HepG2 (cell line): Measurements from ENCODE around the gene KRT34. TPM values are rescaled to one million over a fixed set of nuclear protein-coding genes. Genes with fewer than 3 reads are reported as not detected.

ENCODE experiments used
- AHDC1 ChIP-seq: sonication (generic); formaldehyde crosslinking; IDR thresholded peaks from 2 replicates; pipeline ENCODE4 v1.5.1; 2020; ENCODE audit warnings: mild to moderate bottlenecking, missing genetic modification reagents, borderline replicate concordance
- ARID2 ChIP-seq: sonication (generic); formaldehyde crosslinking; IDR thresholded peaks from 2 replicates; pipeline ENCODE4 v1.8.1; 2022; ENCODE audit warnings: mild to moderate bottlenecking, missing genetic modification reagents, borderline replicate concordance
- ARNT ChIP-seq: fragments of 450-650 bp; IDR thresholded peaks from 2 replicates; pipeline ENCODE4 v1.6.1; 2017
- CENPT ChIP-seq: sonication (generic); formaldehyde crosslinking; IDR thresholded peaks from 2 replicates; pipeline ENCODE4 v1.8.0; 2022; ENCODE audit warnings: low read depth, mild to moderate bottlenecking, moderate library complexity, missing genetic modification reagents
- FIP1L1 ChIP-seq: fragments of 200-400 bp; formaldehyde crosslinking; IDR thresholded peaks from 2 replicates; pipeline ENCODE4 v1.6.1; 2018; ENCODE audit warnings: low read depth, mild to moderate bottlenecking, low read length, moderate library complexity, borderline replicate concordance; ENCODE audit not compliant: insufficient read depth
- GMEB1 ChIP-seq: sonication (generic); formaldehyde crosslinking; IDR thresholded peaks from 2 replicates; pipeline ENCODE4 v1.5.1; 2020; ENCODE audit warnings: missing genetic modification reagents, mild to moderate bottlenecking, borderline replicate concordance
- GPN1 ChIP-seq: sonication (generic); formaldehyde crosslinking; IDR thresholded peaks from 2 replicates; pipeline ENCODE4 v1.5.1; 2020; ENCODE audit warnings: missing genetic modification reagents, borderline replicate concordance
- KDM5A ChIP-seq: fragments of 200-600 bp; sonication (generic); IDR thresholded peaks from 2 replicates; pipeline ENCODE4 v1.7.0; 2018; ENCODE audit warnings: antibody characterized with exemption, mild to moderate bottlenecking, low read length, borderline replicate concordance
- MXI1 ChIP-seq: IDR thresholded peaks from 3 replicates; pipeline ENCODE4 v1.6.1; 2012; ENCODE audit warnings: low read depth, low read length, inconsistent platforms, borderline replicate concordance
- PHB2 ChIP-seq: fragments of 450-650 bp; IDR thresholded peaks from 2 replicates; pipeline ENCODE4 v1.6.1; 2018; ENCODE audit not compliant: partially characterized antibody
- PHF21A ChIP-seq: sonication (generic); formaldehyde crosslinking; IDR thresholded peaks from 2 replicates; pipeline ENCODE4 v1.5.0; 2020; ENCODE audit warnings: mild to moderate bottlenecking, missing genetic modification reagents
- PPARG ChIP-seq: conservative IDR thresholded peaks from 2 replicates; pipeline ENCODE4 v1.6.1; 2016; ENCODE audit warnings: missing biosample characterization, missing genetic modification reagents
- PTBP1 ChIP-seq: fragments of 200-400 bp; formaldehyde crosslinking; IDR thresholded peaks from 2 replicates; pipeline ENCODE4 v1.6.1; 2018; ENCODE audit warnings: low read length, low read depth; ENCODE audit not compliant: poor library complexity, severe bottlenecking
- RFXANK ChIP-seq: IDR thresholded peaks from 2 replicates; pipeline ENCODE4 v1.6.1; 2016
- SETDB1 ChIP-seq: sonication (generic); formaldehyde crosslinking; IDR thresholded peaks from 2 replicates; pipeline ENCODE4 v1.5.1; 2020; ENCODE audit warnings: missing genetic modification reagents, mild to moderate bottlenecking, borderline replicate concordance
- SKI ChIP-seq: fragments of 450-650 bp; IDR thresholded peaks from one replicate; pipeline ENCODE4 v1.6.1; 2018; ENCODE audit warnings: mild to moderate bottlenecking; ENCODE audit not compliant: partially characterized antibody
- SP4 ChIP-seq: sonication (generic); formaldehyde crosslinking; IDR thresholded peaks from 2 replicates; pipeline ENCODE4 v1.8.1; 2023; ENCODE audit warnings: mild to moderate bottlenecking, missing genetic modification reagents
- ZBTB20 ChIP-seq: sonication (generic); formaldehyde crosslinking; IDR thresholded peaks from 2 replicates; pipeline ENCODE4 v1.8.1; 2023; ENCODE audit warnings: missing genetic modification reagents, low read depth, mild to moderate bottlenecking, borderline replicate concordance
- ZNF30 ChIP-seq: sonication (generic); formaldehyde crosslinking; IDR thresholded peaks from 2 replicates; pipeline ENCODE4 v1.5.0; 2020; ENCODE audit warnings: mild to moderate bottlenecking, missing genetic modification reagents
- ZNF382 ChIP-seq: sonication (generic); formaldehyde crosslinking; IDR thresholded peaks from 2 replicates; pipeline ENCODE4 v1.5.0; 2020; ENCODE audit warnings: missing genetic modification reagents, mild to moderate bottlenecking, borderline replicate concordance
- ZNF547 ChIP-seq: sonication (generic); formaldehyde crosslinking; IDR thresholded peaks from 2 replicates; pipeline ENCODE4 v1.5.1; 2020; ENCODE audit warnings: mild to moderate bottlenecking, missing genetic modification reagents
- ZNF605 ChIP-seq: sonication (generic); formaldehyde crosslinking; IDR thresholded peaks from 2 replicates; pipeline ENCODE4 v1.8.0; 2022; ENCODE audit warnings: mild to moderate bottlenecking, missing genetic modification reagents
- ZNF713 ChIP-seq: sonication (generic); formaldehyde crosslinking; IDR thresholded peaks from 2 replicates; pipeline ENCODE4 v1.4.0; 2020; ENCODE audit warnings: mild to moderate bottlenecking, missing genetic modification reagents
- ZSCAN22 ChIP-seq: sonication (generic); formaldehyde crosslinking; IDR thresholded peaks from 2 replicates; pipeline ENCODE4 v1.4.0; 2020; ENCODE audit warnings: mild to moderate bottlenecking, missing genetic modification reagents
- ZSCAN31 ChIP-seq: sonication (generic); formaldehyde crosslinking; IDR thresholded peaks from 2 replicates; pipeline ENCODE4 v1.5.0; 2020; ENCODE audit warnings: low read depth, mild to moderate bottlenecking, missing genetic modification reagents
- polyA plus RNA-seq, 8 experiments: library from polyadenylated mRNA; depleted of rRNA in 3 of 8; stranded (reverse) in 7 of 8; unstranded in 1 of 8; fragments of >200 nt; fragmentation: Illumina TruSeq in 4 of 8; extraction: Trizol in 4 of 8; gene quantifications; 2 replicates each; pipeline versions ENCODE4 v1.2.1 to v1.2.3, GENCODE V29; 2011 to 2016; ENCODE audit warnings: low read depth in 4 of 8, missing spikeins in 1 of 8, mixed read lengths in 1 of 8; ENCODE audit not compliant: insufficient read depth in 1 of 8
- total RNA-seq, 5 experiments: library from RNA; depleted of rRNA; stranded (reverse); fragments of >200 nt; fragmentation: Illumina TruSeq; extraction: Trizol; gene quantifications; 2 replicates each; pipeline ENCODE4 v1.2.3, GENCODE V29; 2016; ENCODE audit warnings: low read depth in 1 of 5
- TF ChIP-seq, protein P1 (sequence below): IDR thresholded peaks from 2 replicates; pipeline ENCODE4 v1.6.1; 2012; ENCODE audit warnings: inconsistent platforms

Gene KRT34
- total and polyA plus RNA-seq, 2 of the 13 experiments (the other 11 are each of a cell fraction or from before 2014, with no cell fraction given) = not detected

- peak; percentile 91; the same call in 1 of the 2 replicates for TF ChIP-seq AHDC1 (CRISPR knock-in tag)
- no peak for TF ChIP-seq SETDB1 (CRISPR knock-in tag)
- no peak for TF ChIP-seq PHB2
- TF ChIP-seq RFXANK = no peak
- no peak for TF ChIP-seq FIP1L1
- no peak for TF ChIP-seq ARID2 (CRISPR knock-in tag)
- TF ChIP-seq SKI = peak; percentile 75
- peak; percentile 85 for TF ChIP-seq PHF21A
- no peak for TF ChIP-seq PPARG (CRISPR knock-in tag)
- no peak for TF ChIP-seq MXI1
- TF ChIP-seq ZSCAN31 = no peak
- no peak for TF ChIP-seq ZNF30 (CRISPR knock-in tag)
- no peak for TF ChIP-seq SP4
- TF ChIP-seq KDM5A = no peak
- no peak for TF ChIP-seq GPN1
- TF ChIP-seq ZNF605 = peak; percentile 64; the same call in 1 of the 2 replicates
- TF ChIP-seq ZBTB20 (CRISPR knock-in tag) = no peak; the same call in 1 of the 2 replicates
- TF ChIP-seq, protein P1, sequence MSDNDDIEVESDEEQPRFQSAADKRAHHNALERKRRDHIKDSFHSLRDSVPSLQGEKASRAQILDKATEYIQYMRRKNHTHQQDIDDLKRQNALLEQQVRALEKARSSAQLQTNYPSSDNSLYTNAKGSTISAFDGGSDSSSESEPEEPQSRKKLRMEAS = no peak
- no peak for TF ChIP-seq CENPT (CRISPR knock-in tag)
- no peak for TF ChIP-seq PTBP1
- no peak for TF ChIP-seq ARNT
- no peak for TF ChIP-seq ZNF713 (CRISPR knock-in tag)
- no peak for TF ChIP-seq ZNF547 (CRISPR knock-in tag)
- no peak for TF ChIP-seq ZSCAN22 (CRISPR knock-in tag)
- TF ChIP-seq GMEB1 (CRISPR knock-in tag) = no peak
- no peak for TF ChIP-seq ZNF382 (CRISPR knock-in tag)
These were observed 33.8 kb upstream of the KRT34 start (continued) for GRCh38 chr17:41415833-41416335.
